Ovary (tissue), 9 donors: Measurements from ENCODE around the gene CHRM5. TPM values are rescaled to one million over a fixed set of nuclear protein-coding genes. Genes with fewer than 3 reads are reported as not detected.

Experiments
- DNase-seq, 5 donors: peaks; one replicate each; pipeline ENCODE4 v3.0.0-alpha.2; 2019 to 2020
- H3K27ac ChIP-seq, 2 donors: fragments of 200-600 bp; one replicate each; pipeline versions ENCODE4 v1.5.1 to v1.8.0; 2019 to 2022
- H3K27me3 ChIP-seq: fragments of 200-600 bp; one replicate; pipeline ENCODE4 v1.8.0; 2022
- H3K36me3 ChIP-seq: fragments of 200-600 bp; sonication (generic); one replicate; pipeline ENCODE4 v1.5.1; 2019
- H3K4me1 ChIP-seq: one replicate; pipeline ENCODE4 v1.8.1; 2013; ENCODE audit warnings: mild to moderate bottlenecking, moderate library complexity; ENCODE audit not compliant: insufficient read depth
- H3K4me3 ChIP-seq: fragments of 200-600 bp; sonication (generic); one replicate; pipeline ENCODE4 v1.5.1; 2017
- H3K9me3 ChIP-seq, 2 donors: fragments of 200-600 bp in 1 of 2; sonication (generic) in 1 of 2; one replicate each; pipeline versions ENCODE4 v1.5.1 to v1.8.1; 2013 to 2019; ENCODE audit warnings: mild to moderate bottlenecking in 1 of 2, moderate library complexity in 1 of 2
- CTCF ChIP-seq, 3 donors: fragments of 450-650 bp in 2 of 3; fragments of 200-600 bp in 1 of 3; IDR thresholded peaks; one replicate each; pipeline versions ENCODE4 v1.5.1 to v1.8.0; 2016 to 2022; ENCODE audit warnings: antibody characterized with exemption in 3 of 3, mild to moderate bottlenecking in 1 of 3
- EP300 ChIP-seq: sonication (generic); formaldehyde crosslinking; IDR thresholded peaks from one replicate; pipeline ENCODE4 v1.6.1; 2017; ENCODE audit warnings: antibody characterized with exemption
- POLR2A ChIP-seq: fragments of 450-650 bp; IDR thresholded peaks from one replicate; pipeline ENCODE4 v1.6.1; 2017; ENCODE audit warnings: antibody characterized with exemption, mild to moderate bottlenecking, moderate library complexity
- WGBS, 3 donors: extraction: QIAGEN DNeasy Blood & Tissue Kit in 1 of 3; methylation state at CpG; one replicate each; pipeline versions ENCODE4 v1.1.5 to v1.1.7; 2013 to 2017; 5-methylcytosine and 5-hydroxymethylcytosine counted together
- intact Hi-C, 4 donors: fragments of 100-400 bp; cut with DNase I; formaldehyde crosslinking; loops; one replicate each; pipeline versions ENCODE4 v1.11.0 to v1.15.1; 2022 to 2023
- polyA plus RNA-seq, 2 donors: library from polyadenylated mRNA; stranded (reverse); fragments of 200-250 nt in 1 of 2; fragments of 350-450 nt in 1 of 2; fragmentation: Illumina TruSeq in 1 of 2; extraction: RNeasy Lipid Tissue Mini Kit (QIAGEN cat#74804) in 1 of 2; gene quantifications; one replicate each; pipeline ENCODE4 v1.2.3, GENCODE V29; 2013 to 2014
- total RNA-seq, 7 donors: library from RNA; depleted of rRNA in 2 of 7; stranded (reverse); fragments of >200 nt in 2 of 7; fragmentation: NEBNext Ultra II Directional in 3 of 7; extraction: Animal tissue kit (Norgen Biotek cat#: 25700) in 3 of 7; gene quantifications; one replicate each; pipeline versions ENCODE4 v1.1.0 to v1.2.4, GENCODE V29; 2016 to 2023
- donor health status: DM: no; HTN: no; CAD: no; lungs with moderate emphysema.
- donor health status: DM: no; HTN: no; CAD: no.
- donor health status: Bipolar disorder and iron deficiency.
- donor health status: DM: yes; HTN: yes; CAD: no.
- donor health status: DM: no; HTN: no; CAD: no.
- donor health status: DM: yes; HTN: yes; CAD: no.

CHRM5 gene
- total and polyA plus RNA-seq, 9 donors, result 0.08 TPM; not detected in 8

- no peak overlapping the region for H3K27ac ChIP-seq
- WGBS, 3 donors, result 61 to 66% (median 63%) methylated on average over 8 of the region's 8 CpGs
- H3K27me3 ChIP-seq, result no peaks in the 10 kb centered on the region
- intact Hi-C loops, result no loop called here
- no peaks in the 10 kb centered on the region for H3K36me3 ChIP-seq
- no peak for TF ChIP-seq POLR2A
- TF ChIP-seq EP300, result no peak
- no peak for TF ChIP-seq CTCF (IDR thresholded peaks at IDR 0.05)
- no peak overlapping the region for H3K4me3 ChIP-seq
- H3K9me3 ChIP-seq, result no peaks in the 10 kb centered on the region
- no peaks in the 10 kb centered on the region for H3K4me1 ChIP-seq
- DNase-seq, result no peak
These were observed 4.2 kb upstream of the CHRM5 start for GRCh38 chr15:33963831-33964664.

- Histone ChIP-seq H3K36me3 (no peaks in the 10 kb centered on the region), H3K4me3 (no peak overlapping the region), H3K9me3 (no peaks in the 10 kb centered on the region), H3K27me3 (no peaks in the 10 kb centered on the region), H3K4me1 (no peaks in the 10 kb centered on the region), H3K27ac (no peak overlapping the region)
- 97 to 99% (median 97%) methylated on average over 2 of the region's 2 CpGs for WGBS, 3 donors
- DNase-seq, result no peak
- TF ChIP-seq CTCF (IDR thresholded peaks at IDR 0.05), result no peak
- intact Hi-C loops, result no loop called here
These were observed 3.6 kb upstream of the CHRM5 start for GRCh38 chr15:33964665-33965040.

- Histone ChIP-seq H3K9me3 (no peaks in the 10 kb centered on the region), H3K4me3 (no peak overlapping the region), H3K27ac (no peak overlapping the region), H3K36me3 (no peaks in the 10 kb centered on the region), H3K4me1 (no peaks in the 10 kb centered on the region), H3K27me3 (no peaks in the 10 kb centered on the region)
- no peak for DNase-seq
- TF ChIP-seq EP300 (no peak), POLR2A (no peak), CTCF (IDR thresholded peaks at IDR 0.05) (no peak)
- intact Hi-C loops, result no loop called here
- 51 to 59% (median 54%) methylated on average over 3 of the region's 3 CpGs for WGBS, 3 donors
These were observed 524 bp downstream of the CHRM5 start for GRCh38 chr15:33968821-33969220.

GRCh38 chr15:33971811-33972210 is 3.5 kb downstream of the CHRM5 start:
- no peak overlapping the region for H3K27ac ChIP-seq
- H3K4me1 ChIP-seq, result no peaks in the 10 kb centered on the region
- TF ChIP-seq CTCF (IDR thresholded peaks at IDR 0.05) (no peak), EP300 (no peak), POLR2A (no peak)

More at GRCh38 chr15:33971811-33972210, 3.5 kb downstream of the CHRM5 start:
- Histone ChIP-seq H3K9me3 (no peaks in the 10 kb centered on the region), H3K4me3 (no peak overlapping the region), H3K27me3 (no peaks in the 10 kb centered on the region), H3K36me3 (no peaks in the 10 kb centered on the region)
- 90 to 91% (median 90%) methylated on average over 2 of the region's 2 CpGs for WGBS, 3 donors
- no peak for DNase-seq
- intact Hi-C loops, result no loop called here
